Right ventricle myocardium inferior (tissue), 1 donor: Measurements from ENCODE around the gene ABCG4. TPM values are rescaled to one million over a fixed set of nuclear protein-coding genes. Genes with fewer than 3 reads are reported as not detected.
"Not testable (repeated sequence)": the region's sequence is repeated elsewhere in the genome, so short reads cannot be mapped to it uniquely, and the experiment has no call there.

Experiments
- ATAC-seq: fragments of 200-7000 bp; cut with Tn5 transposase; one replicate; pipeline ENCODE4 v1.9.1; 2020; ENCODE audit warnings: mild to moderate bottlenecking, moderate library complexity
- DNase-seq: peaks from one replicate; pipeline ENCODE4 v3.0.0; 2021; ENCODE audit errors: missing footprints
- intact Hi-C: fragments of 100-400 bp; cut with DNase I; formaldehyde crosslinking; loops from one replicate; pipeline ENCODE4 v1.11.0; 2022
- total RNA-seq: library from RNA; stranded (reverse); fragmentation: NEBNext Ultra II Directional; extraction: Animal tissue kit (Norgen Biotek cat#: 25700); gene quantifications from one replicate; pipeline ENCODE4 v1.2.1, GENCODE V29; 2021
- donor health status: DM: no; HTN: yes; CAD: no; lungs with severe emphysema.

ABCG4 gene
- total RNA-seq, 1 donor from 2014 or later, result 1.3 TPM

GRCh38 chr11:119169282-119169719 lies 20.4 kb downstream of the ABCG4 start:
- peak; percentile 61 for ATAC-seq
- DNase-seq, result no peak
- intact Hi-C loops, result loop anchor here (2.0 kb wide), 1 partner anchor 28 kb away; no protein-coding TSS in a partner anchor

GRCh38 chr11:119172513-119172912 lies 23.7 kb downstream of the ABCG4 start:
- DNase-seq (no peak), ATAC-seq (no peak)
- intact Hi-C loops, result no loop called here

- DNase-seq, result no peak
- no peak for ATAC-seq
- intact Hi-C loops, result no loop called here
Observed at GRCh38 chr11:119173453-119173852, 24.6 kb downstream of the ABCG4 start.

- DNase-seq (no peak), ATAC-seq (no peak)
- intact Hi-C loops, result no loop called here
Observed at GRCh38 chr11:119175493-119176077, 26.7 kb downstream of the ABCG4 start.

- no peak for DNase-seq
- no peak for ATAC-seq
Observed at GRCh38 chr11:119178166-119178680, 29.4 kb downstream of the ABCG4 start.

GRCh38 chr11:119179342-119179741 lies 30.5 kb downstream of the ABCG4 start:
- no peak for DNase-seq
- no peak for ATAC-seq
- intact Hi-C loops, result no loop called here

More at GRCh38 chr11:119178166-119178680, 29.4 kb downstream of the ABCG4 start:
- intact Hi-C loops, result no loop called here

- no peak for ATAC-seq
- intact Hi-C loops, result no loop called here
Observed at GRCh38 chr11:119179983-119180382, 31.1 kb downstream of the ABCG4 start.

GRCh38 chr11:119180729-119181676 lies 32.2 kb downstream of the ABCG4 start:
- ATAC-seq (no peak), DNase-seq (no peak)
- intact Hi-C loops, result no loop called here

More at GRCh38 chr11:119179983-119180382, 31.1 kb downstream of the ABCG4 start:
- no peak for DNase-seq

GRCh38 chr11:119181677-119182412 lies 33.0 kb downstream of the ABCG4 start:
- ATAC-seq (no peak), DNase-seq (no peak)
- intact Hi-C loops, result no loop called here

- DNase-seq, intact Hi-C loops, ATAC-seq: not testable (repeated sequence)
Observed at GRCh38 chr11:119184399-119184798, 35.5 kb downstream of the ABCG4 start.

- intact Hi-C loops, result no loop called here
- DNase-seq (no peak), ATAC-seq (no peak)
Observed at GRCh38 chr11:119185981-119186634, 37.3 kb downstream of the ABCG4 start.

GRCh38 chr11:119187123-119187892 lies 38.5 kb downstream of the ABCG4 start:
- intact Hi-C loops, result no loop called here
- ATAC-seq, result no peak
- no peak for DNase-seq

- no peak for DNase-seq
- intact Hi-C loops, result no loop called here
- no peak for ATAC-seq
Observed at GRCh38 chr11:119188067-119188466, 39.2 kb downstream of the ABCG4 start.

- intact Hi-C loops, result no loop called here
- DNase-seq (no peak), ATAC-seq (no peak)
Observed at GRCh38 chr11:119188887-119189286, 40.0 kb downstream of the ABCG4 start.

GRCh38 chr11:119189393-119189792 lies 40.5 kb downstream of the ABCG4 start:
- no peak for ATAC-seq
- no peak for DNase-seq
- intact Hi-C loops, result no loop called here

- intact Hi-C loops, result no loop called here
- DNase-seq, result no peak
- no peak for ATAC-seq
Observed at GRCh38 chr11:119190531-119190930, 41.7 kb downstream of the ABCG4 start.

GRCh38 chr11:119191265-119191664 lies 42.4 kb downstream of the ABCG4 start:
- intact Hi-C loops, DNase-seq, ATAC-seq: not testable (repeated sequence)

- intact Hi-C loops, result no loop called here
- no peak for ATAC-seq
- no peak for DNase-seq
Observed at GRCh38 chr11:119192111-119192510, 43.3 kb downstream of the ABCG4 start.
